NCI-H2196 treated with DMSO at 0.1 percent for 48 hours (cell line): Measurements from ENCODE around the gene TOM1L2.

Experiments used
- DNase-seq: peaks from one replicate; lab custom pipeline; 2025; ENCODE audit not compliant: unreplicated experiment; lab: John Stamatoyannopoulos, UW

Gene TOM1L2

DNA sequence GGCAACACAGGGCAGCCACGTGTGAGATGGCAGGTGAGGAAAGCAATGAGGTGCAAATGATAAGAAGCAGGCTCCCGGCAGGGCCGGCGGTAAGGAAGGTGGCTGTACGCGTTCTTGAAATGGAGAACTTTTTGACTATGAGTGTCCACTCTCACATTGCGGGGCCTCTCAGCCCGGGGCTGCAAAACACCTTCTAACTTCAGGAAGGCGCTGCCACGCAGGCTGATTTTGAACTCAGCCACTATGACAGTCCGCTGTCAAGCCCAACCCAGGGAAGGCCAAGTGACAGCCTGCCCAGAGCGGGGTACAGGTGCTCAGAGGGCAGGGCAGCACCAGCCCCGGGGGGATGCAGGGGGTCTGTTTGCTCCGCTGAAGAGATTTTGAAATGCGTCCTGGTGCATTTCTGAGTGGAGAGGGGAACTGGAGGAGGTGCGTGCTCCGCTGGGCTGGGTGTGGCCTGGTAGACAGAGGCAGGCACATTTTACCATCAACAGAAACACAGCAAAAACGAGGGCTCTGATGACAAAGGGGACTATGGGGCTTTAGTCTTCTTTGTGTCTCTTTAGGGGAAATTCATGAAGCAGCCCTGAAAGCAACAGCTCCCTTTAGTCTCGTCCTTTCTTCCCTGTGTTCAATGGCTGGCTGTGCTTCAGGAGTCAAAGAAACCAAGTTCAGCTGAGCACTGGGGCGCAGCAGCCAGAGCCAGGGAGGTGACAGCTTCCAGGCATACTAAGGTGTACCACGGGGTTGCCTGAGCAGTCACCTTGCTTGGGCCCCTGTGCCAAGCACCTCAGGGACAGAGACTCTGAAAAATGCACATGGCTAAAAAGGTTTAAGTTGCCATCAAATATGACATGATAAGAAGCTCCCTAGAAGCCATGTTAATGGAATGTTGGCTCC, 120.8 kb downstream of the TOM1L2 start:
- DNase-seq, result no peak

DNA sequence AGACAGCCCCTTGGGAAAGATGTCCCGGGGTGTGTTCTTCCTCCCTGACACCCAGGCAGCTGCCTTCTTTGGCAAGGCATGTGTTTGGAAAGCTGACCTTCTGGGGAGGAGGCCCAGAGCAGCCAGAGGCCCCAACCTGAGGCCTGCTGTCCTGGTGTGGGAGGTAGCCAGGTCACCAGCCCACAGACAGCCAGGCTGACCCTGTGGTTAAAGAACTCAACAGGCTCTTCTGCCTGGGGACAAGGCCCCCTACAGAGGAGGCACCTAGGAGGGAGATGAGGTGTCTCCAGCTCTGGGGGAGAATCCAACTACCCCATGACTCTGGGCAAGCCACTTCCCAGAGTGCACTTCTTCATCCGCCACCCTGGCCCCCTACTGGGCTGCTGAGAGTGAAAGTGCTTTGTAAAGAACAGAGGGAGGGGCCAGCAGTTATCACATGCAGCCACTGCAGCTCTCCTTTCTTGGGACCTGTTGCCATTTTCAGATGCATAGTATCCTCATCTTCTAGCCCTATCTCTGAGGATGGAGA, 122.3 kb downstream of the TOM1L2 start:
- DNase-seq, result peak; percentile 3

GRCh38 chr17:17849147-17849820, 122.9 kb downstream of the TOM1L2 start:
- DNase-seq, result peak; percentile 6

DNA sequence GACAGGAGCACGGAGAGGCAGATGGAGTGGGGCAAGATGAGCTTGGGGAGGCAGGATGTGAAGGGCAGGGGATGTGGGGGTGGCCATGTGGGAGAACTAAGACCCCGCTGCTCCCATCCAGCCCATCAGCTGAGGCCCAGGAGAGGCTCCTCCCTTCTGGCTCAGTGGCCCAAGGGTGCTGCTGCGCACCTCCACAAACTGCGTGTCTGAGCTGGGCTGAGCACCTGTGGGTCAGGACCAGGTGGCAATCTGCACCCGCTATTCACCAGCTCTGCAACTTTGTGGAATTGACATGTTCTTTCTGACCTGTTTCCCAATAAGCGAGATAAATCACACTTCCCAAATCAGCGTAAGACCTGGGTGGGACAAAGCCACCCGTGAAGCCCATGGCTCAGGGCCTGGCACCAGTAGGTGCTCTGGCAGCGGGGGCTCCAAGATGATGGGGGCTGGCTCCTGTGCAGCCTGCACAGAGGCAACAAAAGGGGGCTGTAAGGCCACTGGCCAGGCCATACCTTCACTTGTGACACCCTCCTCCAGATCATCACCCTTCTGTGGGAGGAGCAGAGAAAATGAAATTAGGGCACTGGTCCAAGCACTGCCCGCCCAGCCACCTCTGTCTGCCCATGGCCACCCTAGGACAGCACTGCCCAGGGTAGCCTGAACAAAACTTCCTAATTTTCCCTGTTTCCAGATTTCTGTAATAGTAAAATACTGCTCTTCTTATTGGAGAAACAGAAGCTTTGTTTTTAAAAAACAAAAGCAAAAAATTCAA, 123.7 kb downstream of the TOM1L2 start:
- DNase-seq, result no peak

GRCh38 chr17:17847726-17848125, 124.5 kb downstream of the TOM1L2 start:
- DNase-seq, result no peak

- DNase-seq, result no peak
These were observed 125.0 kb downstream of the TOM1L2 start for GRCh38 chr17:17847118-17847689.

DNA sequence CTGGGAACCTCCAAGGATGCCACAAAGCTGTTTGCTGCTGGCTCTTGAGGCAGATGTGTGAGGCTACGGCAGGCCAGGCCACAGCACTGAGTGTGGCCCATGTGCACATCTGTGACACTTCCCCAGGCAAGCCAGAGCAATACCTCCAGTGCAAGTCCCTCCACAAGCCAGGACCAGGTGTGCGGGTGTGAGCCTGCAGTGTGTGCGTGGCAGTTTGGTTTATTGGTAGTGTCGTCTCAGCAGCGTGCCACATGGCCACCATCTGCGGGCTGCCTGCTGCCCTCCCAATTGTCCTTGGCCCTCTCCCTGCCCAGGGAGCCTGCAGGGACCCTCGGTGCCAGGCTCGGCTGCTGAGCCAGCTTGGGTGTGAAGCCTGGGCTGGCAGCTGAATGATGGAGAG, 125.6 kb downstream of the TOM1L2 start:
- DNase-seq, result no peak

DNA sequence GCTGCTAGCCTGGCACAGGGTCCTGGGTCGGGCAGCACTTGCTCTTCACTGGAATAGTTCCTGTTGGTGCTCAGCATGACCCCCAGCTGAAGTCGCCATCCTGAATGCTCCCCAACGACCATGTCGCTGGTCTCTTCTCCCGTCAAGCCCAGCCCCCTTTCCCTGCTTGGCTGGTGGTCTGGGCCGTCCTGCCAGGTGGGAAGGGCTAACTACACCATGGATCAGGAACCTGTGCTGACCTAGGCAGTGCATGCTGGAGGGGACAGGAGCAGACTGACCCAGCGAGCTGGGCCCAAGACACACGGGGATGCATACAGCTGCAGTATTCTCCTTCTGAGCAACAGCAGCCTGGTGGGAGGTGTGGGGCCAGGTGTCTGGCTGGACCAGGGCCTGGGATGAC, 126.2 kb downstream of the TOM1L2 start:
- no peak for DNase-seq

DNA sequence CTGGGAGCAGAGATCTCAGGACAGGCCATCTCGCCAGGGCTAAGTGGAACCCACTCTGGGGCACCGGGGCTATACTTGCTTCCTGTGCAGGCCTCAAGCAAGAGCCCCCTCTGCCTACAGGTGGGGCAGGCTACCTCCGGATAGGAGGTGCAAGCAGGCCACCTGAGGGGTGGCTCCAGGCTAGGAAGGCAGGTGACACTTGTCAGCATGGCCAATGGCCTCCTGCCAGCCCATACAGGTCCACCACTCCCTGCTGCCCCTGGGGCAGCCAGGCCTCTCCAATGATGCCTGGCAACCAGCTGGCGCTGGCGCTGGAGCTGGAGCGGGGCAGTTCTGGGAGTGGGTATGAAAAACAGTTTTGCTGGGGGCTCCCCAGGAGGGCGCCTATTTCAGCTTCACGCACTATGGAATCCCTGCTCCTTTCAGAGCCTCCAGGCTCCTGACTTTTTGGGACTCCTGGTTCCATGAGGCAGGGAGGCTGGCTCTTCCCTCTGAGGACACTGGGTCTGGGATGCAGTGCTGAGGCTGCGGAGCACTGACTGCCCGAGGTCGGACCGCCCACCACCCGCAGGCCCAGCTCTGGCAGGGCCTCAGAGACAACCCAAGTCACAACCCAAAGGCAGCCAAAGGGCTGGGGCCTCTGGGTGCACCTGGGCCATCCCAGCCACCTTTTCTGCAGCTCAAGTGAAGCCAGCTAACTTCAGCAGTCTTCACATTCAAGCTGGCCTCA, 127.0 kb downstream of the TOM1L2 start:
- no peak for DNase-seq

- no peak for DNase-seq
These were observed 127.7 kb downstream of the TOM1L2 start for GRCh38 chr17:17844500-17844899.

DNA sequence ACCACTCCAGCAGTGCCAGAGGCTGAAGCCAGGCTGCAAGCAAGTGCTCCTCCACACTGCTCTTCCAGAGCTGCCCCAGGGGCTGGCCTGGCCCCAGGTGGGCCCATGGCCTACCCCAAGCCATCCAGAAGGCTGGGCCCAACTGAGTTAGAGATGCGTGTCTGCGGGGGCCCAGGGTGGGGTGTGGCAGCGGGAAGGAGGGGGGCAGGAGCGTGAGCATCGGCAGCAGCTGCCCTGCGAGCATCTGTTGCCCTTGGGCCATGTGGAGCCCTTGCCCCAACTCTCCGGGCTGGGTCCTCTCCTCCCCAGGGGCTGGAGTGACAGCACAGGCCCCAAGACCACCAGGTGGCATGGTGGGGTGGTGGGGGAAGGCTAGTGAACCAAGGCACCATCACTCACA, 128.1 kb downstream of the TOM1L2 start:
- no peak for DNase-seq

DNA sequence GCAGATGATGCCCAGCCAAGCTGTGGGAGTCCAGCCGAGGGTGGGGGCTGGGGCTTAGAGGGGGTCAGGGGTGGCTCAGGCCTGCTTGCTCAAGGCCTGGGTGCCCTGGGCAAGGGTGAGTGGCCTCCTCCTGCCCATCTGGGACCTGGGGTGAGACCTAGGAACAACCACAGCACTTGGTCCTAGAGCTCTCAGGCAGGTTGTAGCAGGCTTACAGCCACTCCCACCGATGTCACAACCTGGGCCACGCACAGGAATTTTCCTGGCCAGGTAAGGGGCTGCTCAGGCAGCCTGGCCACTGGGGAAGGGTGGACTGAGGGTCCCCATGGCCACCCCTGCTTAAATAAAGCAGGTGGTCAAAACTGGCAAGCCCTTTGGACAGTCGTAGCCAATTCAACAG, 129.1 kb downstream of the TOM1L2 start:
- DNase-seq, result no peak

DNA sequence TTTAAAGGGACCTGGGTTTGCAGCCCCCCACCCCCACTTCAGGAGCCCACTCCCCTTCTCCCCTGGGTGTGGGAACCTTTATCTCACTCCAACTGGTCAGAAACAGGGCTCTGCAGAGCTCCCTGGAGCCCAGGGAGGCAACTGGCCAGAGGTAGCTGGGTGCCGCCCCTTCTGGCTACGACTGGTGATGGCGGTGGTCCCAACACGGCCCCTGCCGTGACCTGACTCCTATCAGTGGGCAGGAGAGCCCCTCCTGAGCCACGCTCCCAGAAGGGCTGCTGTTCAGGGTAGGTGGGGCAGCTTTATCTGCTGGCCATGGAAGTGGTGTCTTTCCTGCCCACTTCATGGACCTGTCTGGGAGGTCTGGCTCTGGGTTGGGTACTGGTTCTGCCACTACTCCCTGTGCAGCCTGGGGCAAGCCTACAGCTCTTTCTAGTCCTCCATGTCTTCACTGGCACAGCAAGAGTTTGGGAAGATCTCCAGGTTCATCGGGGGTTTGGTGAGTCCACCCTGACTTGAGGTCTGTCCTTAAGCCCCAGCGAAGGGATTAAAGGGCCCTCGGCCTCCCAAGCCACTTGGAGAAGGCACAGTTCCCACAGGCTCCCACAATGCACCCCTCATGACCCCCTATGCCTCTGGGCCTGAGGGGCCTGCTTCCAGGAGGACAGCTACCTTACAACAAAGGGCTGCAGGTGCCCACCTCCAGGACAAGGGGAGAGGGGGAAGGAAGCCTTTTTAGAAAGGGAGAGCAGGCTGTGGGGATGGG, 129.9 kb downstream of the TOM1L2 start:
- DNase-seq, result no peak

DNA sequence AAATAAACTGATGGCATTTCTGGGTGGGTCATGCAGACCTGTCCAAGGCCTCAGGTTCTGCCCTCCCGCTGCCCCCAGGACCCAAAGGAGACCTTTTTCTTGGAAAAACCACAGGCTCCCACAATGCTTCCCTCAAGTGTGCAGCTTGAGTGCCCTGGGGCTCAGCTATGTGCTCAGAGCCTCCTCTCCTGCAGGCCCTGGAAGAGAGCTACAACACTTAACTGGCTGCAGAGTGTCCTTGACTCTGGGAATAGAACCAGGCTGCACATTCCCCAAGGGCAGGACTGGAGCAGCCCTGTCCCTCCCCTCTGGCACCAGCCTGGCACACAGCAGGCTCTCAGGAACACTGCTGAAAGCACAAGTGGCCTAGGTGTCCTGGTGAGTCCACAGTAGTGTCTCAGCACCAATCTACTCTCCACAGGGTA, 130.6 kb downstream of the TOM1L2 start:
- no peak for DNase-seq

- no peak for DNase-seq
These were observed 131.2 kb downstream of the TOM1L2 start for GRCh38 chr17:17840751-17841591.

GRCh38 chr17:17839791-17840707, 132.2 kb downstream of the TOM1L2 start:
- peak; percentile 89 for DNase-seq
